Endodermal cell (in vitro differentiated cells): ENCODE results near the gene HEBP1. TPM values are rescaled to one million over a fixed set of nuclear protein-coding genes. Genes with fewer than 3 reads are reported as not detected.

ENCODE experiments used
- DNase-seq: peaks from one replicate; pipeline ENCODE4 v3.0.0-alpha.2; 2017
- H3K27ac ChIP-seq: 2 replicates; pipeline ENCODE4 v1.5.1; 2013; ENCODE audit warnings: mild to moderate bottlenecking, low read depth, low read length, moderate library complexity
- H3K27me3 ChIP-seq: 2 replicates; pipeline ENCODE4 v1.6.1; 2013; ENCODE audit warnings: mild to moderate bottlenecking, low read length, moderate library complexity; ENCODE audit not compliant: insufficient read depth, control insufficient read depth, poor library complexity, severe bottlenecking
- H3K36me3 ChIP-seq: 2 replicates; pipeline ENCODE4 v1.7.0; 2013; ENCODE audit warnings: mild to moderate bottlenecking, low read length, moderate library complexity; ENCODE audit not compliant: control insufficient read depth, insufficient read depth
- H3K4me1 ChIP-seq: one replicate; pipeline ENCODE4 v1.7.0; 2013; ENCODE audit warnings: low read length; ENCODE audit not compliant: control insufficient read depth, insufficient read depth
- H3K4me3 ChIP-seq: 2 replicates; pipeline ENCODE4 v1.5.1; 2013; ENCODE audit warnings: mild to moderate bottlenecking, low read length, moderate library complexity
- H3K9ac ChIP-seq: 2 replicates; pipeline ENCODE4 v1.6.1; 2013; ENCODE audit warnings: mild to moderate bottlenecking, low read length, moderate library complexity; ENCODE audit not compliant: poor library complexity, severe bottlenecking; ENCODE audit errors: extremely low read depth
- H3K9me3 ChIP-seq: 2 replicates; pipeline ENCODE4 v1.6.1; 2013; ENCODE audit warnings: mild to moderate bottlenecking, low read length, moderate library complexity; ENCODE audit not compliant: control insufficient read depth
- H3K27ac Mint-ChIP-seq: 2 replicates; pipeline ENCODE4 v1.8.0; 2020; ENCODE audit warnings: mixed read lengths
- H3K27me3 Mint-ChIP-seq: 2 replicates; pipeline ENCODE4 v1.8.0; 2021; ENCODE audit warnings: mild to moderate bottlenecking, mixed read lengths; ENCODE audit not compliant: insufficient read depth
- H3K36me3 Mint-ChIP-seq: 2 replicates; pipeline ENCODE4 v1.8.0; 2020; ENCODE audit warnings: low read depth, mixed read lengths
- H3K4me1 Mint-ChIP-seq: 2 replicates; pipeline ENCODE4 v1.8.0; 2020; ENCODE audit warnings: mixed read lengths
- H3K4me3 Mint-ChIP-seq: 2 replicates; pipeline ENCODE4 v1.8.0; 2020; ENCODE audit warnings: mild to moderate bottlenecking, moderate library complexity, mixed read lengths
- H3K9me3 Mint-ChIP-seq: 2 replicates; pipeline ENCODE4 v1.8.0; 2020; ENCODE audit warnings: mild to moderate bottlenecking, mixed read lengths
- WGBS, 2 experiments: methylation state at CpG; one replicate each; pipeline versions ENCODE4 v1.1.5 to v1.1.7; 2013; ENCODE audit warnings: missing lambda C conversion rate in 2 of 2, mixed read lengths in 1 of 2; ENCODE audit not compliant: insufficient coverage in 1 of 2, insufficient read length in 1 of 2; 5-methylcytosine and 5-hydroxymethylcytosine counted together
- total RNA-seq, 2 donors: library from RNA; stranded (reverse); fragmentation: NEBNext Ultra II Directional in 1 of 2; extraction: Animal tissue kit (Norgen Biotek cat#: 25700) in 1 of 2; gene quantifications; 2 replicates in 1 of 2; 3 replicates in 1 of 2; pipeline ENCODE4 v1.2.1, GENCODE V29; 2021
- TF ChIP-seq, protein P1 (sequence below): fragments of 200-600 bp; sonication (generic); conservative IDR thresholded peaks from 2 replicates; pipeline ENCODE4 v1.5.0; 2021; ENCODE audit warnings: antibody characterized with exemption, mild to moderate bottlenecking

The HEBP1 gene
- total RNA-seq, 2 donors from 2014 or later: 27.4 to 29.1 TPM

DNA sequence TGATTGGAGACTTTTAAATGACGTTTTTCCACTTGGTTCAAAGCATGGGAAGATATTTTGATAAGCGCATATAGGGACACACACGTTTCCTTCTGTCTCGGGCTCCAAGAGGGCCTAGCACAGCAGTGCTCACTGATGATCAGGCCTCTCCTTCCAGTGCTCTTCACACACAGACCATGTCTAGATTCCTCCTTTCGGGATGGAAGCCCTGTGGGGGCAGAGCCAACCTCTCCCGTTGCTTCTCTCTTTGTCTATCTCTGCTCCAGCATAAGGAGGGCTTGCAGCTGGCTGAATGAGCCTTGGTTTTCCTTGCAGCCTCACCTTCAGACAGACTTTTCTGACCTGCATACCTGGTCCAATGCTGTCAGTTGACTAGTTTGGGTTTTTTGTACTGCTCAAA, 70.4 kb downstream of the HEBP1 start:
- H3K4me3 Mint-ChIP-seq: no peak overlapping the region
- WGBS, 2 experiments: 86 to 91% methylated on average over 5 to 6 of the region's 6 CpGs
- no peak overlapping the region for H3K27ac Mint-ChIP-seq

GRCh38 chr12:12927211-12928079, 72.6 kb downstream of the HEBP1 start:
- 35 to 51% methylated on average over 15 to 27 of the region's 27 CpGs for WGBS, 2 experiments
- H3K4me3 ChIP-seq: peak overlapping the region; percentile 96
- H3K4me3 Mint-ChIP-seq: peak overlapping the region; percentile 71

More for the DNA sequence above, 70.4 kb downstream of the HEBP1 start:
- DNase-seq: no peak
- H3K27me3 Mint-ChIP-seq: peaks cover 3% of the 10 kb centered on the region
- peaks cover 12% of the 10 kb centered on the region for H3K36me3 Mint-ChIP-seq
- H3K36me3 ChIP-seq: no peaks in the 10 kb centered on the region
- peaks cover 4% of the 10 kb centered on the region for H3K4me1 ChIP-seq
- H3K9me3 Mint-ChIP-seq: peaks cover 1% of the 10 kb centered on the region
- TF ChIP-seq, protein P1, sequence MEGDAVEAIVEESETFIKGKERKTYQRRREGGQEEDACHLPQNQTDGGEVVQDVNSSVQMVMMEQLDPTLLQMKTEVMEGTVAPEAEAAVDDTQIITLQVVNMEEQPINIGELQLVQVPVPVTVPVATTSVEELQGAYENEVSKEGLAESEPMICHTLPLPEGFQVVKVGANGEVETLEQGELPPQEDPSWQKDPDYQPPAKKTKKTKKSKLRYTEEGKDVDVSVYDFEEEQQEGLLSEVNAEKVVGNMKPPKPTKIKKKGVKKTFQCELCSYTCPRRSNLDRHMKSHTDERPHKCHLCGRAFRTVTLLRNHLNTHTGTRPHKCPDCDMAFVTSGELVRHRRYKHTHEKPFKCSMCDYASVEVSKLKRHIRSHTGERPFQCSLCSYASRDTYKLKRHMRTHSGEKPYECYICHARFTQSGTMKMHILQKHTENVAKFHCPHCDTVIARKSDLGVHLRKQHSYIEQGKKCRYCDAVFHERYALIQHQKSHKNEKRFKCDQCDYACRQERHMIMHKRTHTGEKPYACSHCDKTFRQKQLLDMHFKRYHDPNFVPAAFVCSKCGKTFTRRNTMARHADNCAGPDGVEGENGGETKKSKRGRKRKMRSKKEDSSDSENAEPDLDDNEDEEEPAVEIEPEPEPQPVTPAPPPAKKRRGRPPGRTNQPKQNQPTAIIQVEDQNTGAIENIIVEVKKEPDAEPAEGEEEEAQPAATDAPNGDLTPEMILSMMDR: no peak
- peaks cover 10% of the 10 kb centered on the region for H3K9me3 ChIP-seq
- no peak overlapping the region for H3K4me3 ChIP-seq
- H3K9ac ChIP-seq: no peak overlapping the region
- peaks cover 11% of the 10 kb centered on the region for H3K4me1 Mint-ChIP-seq
- H3K27ac ChIP-seq: no peak overlapping the region
- H3K27me3 ChIP-seq: no peaks in the 10 kb centered on the region

DNA sequence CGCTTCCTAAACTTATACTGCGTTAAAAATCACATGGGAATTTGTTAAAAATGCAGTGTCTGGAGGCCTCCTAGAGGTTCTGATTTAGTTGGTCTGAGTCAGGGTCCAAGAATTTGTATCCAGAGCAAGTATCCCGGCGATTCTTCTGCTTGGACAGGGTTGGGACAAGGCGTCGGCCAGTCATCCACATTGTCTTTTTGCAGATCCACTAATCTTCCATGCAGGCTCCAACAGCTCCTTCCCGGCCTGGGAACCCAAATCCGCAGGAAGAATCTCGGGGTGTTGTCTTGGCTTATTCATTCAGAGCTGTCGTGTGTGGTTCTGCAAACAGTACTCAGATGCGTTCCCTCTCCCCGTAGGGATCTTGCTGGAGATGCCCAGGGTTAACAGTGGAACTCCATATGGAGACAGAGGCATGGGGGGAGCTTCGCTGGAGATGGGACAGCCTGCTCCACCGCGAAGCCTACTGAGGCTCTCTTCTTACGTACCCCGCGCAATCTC, 73.4 kb downstream of the HEBP1 start:
- no peak for DNase-seq
- peaks cover 10% of the 10 kb centered on the region for H3K9me3 ChIP-seq
- H3K36me3 Mint-ChIP-seq: peaks cover 12% of the 10 kb centered on the region
- H3K36me3 ChIP-seq: no peaks in the 10 kb centered on the region
- H3K9ac ChIP-seq: no peak overlapping the region
- H3K4me3 ChIP-seq: peak overlapping the region; percentile 52
- H3K4me1 ChIP-seq: no peaks in the 10 kb centered on the region
- H3K27me3 Mint-ChIP-seq: peaks cover 10% of the 10 kb centered on the region
- WGBS, 2 experiments: 95 to 96% methylated on average over 18 of the region's 18 CpGs
- no peaks in the 10 kb centered on the region for H3K27me3 ChIP-seq
- peaks cover 2% of the 10 kb centered on the region for H3K4me1 Mint-ChIP-seq
- H3K27ac Mint-ChIP-seq: no peak overlapping the region
- H3K9me3 Mint-ChIP-seq: peaks cover 1% of the 10 kb centered on the region
- no peak overlapping the region for H3K4me3 Mint-ChIP-seq
- TF ChIP-seq, protein P1: no peak
- no peak overlapping the region for H3K27ac ChIP-seq

More at GRCh38 chr12:12927211-12928079, 72.6 kb downstream of the HEBP1 start:
- H3K27ac Mint-ChIP-seq: peak overlapping the region; percentile 75
- H3K4me1 Mint-ChIP-seq: no peaks in the 10 kb centered on the region
- Histone ChIP-seq H3K9me3 (peaks cover 10% of the 10 kb centered on the region), H3K27me3 (no peaks in the 10 kb centered on the region), H3K9ac (peak overlapping the region; percentile 42), H3K4me1 (no peaks in the 10 kb centered on the region), H3K36me3 (no peaks in the 10 kb centered on the region), H3K27ac (no peak overlapping the region)
- peaks cover 1% of the 10 kb centered on the region for H3K9me3 Mint-ChIP-seq
- peaks cover 10% of the 10 kb centered on the region for H3K27me3 Mint-ChIP-seq
- DNase-seq: no peak
- TF ChIP-seq, protein P1: no peak
- H3K36me3 Mint-ChIP-seq: peaks cover 12% of the 10 kb centered on the region
